Airway epithelial cell (primary cell): ENCODE measurements around the gene ASB16. TPM values are rescaled to one million over a fixed set of nuclear protein-coding genes. Genes with fewer than 3 reads are reported as not detected.

Source experiments
- total RNA-seq: library from RNA; depleted of rRNA; stranded (reverse); fragments of >200 nt; gene quantifications from 2 replicates; pipeline ENCODE4 v1.2.3, GENCODE V29; 2015

The ASB16 gene, protein sequence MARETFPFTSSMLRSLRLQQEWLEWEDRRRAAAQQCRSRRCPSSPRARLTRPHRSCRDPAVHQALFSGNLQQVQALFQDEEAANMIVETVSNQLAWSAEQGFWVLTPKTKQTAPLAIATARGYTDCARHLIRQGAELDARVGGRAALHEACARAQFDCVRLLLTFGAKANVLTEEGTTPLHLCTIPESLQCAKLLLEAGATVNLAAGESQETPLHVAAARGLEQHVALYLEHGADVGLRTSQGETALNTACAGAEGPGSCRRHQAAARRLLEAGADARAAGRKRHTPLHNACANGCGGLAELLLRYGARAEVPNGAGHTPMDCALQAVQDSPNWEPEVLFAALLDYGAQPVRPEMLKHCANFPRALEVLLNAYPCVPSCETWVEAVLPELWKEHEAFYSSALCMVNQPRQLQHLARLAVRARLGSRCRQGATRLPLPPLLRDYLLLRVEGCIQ
- not detected in 2 replicates for total RNA-seq

GRCh38 chr17:44170499-44171201 lies at the start of gene ASB16:
TSS of gene ASB16 (plus strand) at chr17:44170704. CDS start at chr17:44170790, 86 bp downstream.

GRCh38 chr17:44123356-44124117 lies 47.0 kb upstream of the ASB16 start, which contains the start of gene HDAC5:
TSS of gene HDAC5 (minus strand) at chr17:44123641. CDS start at chr17:44117515, 6,126 bp downstream.

DNA sequence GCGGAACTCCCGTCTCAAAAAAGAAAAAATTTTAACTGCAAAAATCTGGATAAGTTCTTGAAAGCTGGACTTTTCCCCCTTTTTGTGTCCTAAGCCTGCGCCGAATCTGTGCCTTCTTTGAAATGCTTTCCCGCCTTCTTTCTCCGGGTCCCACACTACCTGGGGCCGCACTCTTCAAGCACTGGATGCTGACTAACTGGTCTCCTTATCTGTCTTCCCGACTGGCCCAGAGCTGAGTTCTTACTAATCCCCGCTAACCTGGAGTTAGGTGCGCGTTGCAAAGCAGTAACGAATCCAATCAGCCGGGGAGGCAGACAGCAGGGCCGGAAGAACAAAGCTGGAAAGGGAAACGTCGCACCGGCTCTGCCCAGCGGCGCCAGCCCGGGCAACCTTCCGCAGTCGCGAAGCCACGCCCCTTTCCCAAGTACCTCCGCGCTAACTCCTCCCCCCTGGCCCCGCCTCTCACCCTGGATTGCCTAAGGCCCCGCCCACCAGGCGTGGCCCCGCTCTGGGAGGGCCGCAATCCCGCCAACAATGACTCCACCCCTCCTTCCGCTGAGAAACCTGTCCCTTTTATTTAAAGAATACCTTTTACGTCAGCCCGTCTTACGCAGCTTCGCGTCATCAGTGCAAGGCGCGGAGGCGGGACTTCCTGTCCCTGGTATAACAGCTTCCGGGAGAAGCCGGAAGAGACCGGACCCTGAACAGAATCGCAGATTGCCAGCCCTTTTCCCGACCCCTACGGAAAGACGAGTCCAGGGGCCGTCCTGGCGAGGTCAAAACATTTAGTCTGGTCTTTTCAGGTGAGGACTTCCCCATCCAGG lies 16.0 kb downstream of the ASB16 start, which contains the start of gene TMUB2:
TSS of gene TMUB2 (plus strand) at position 666 of the 824 bp plus-strand sequence. CDS start 737 bp downstream, outside the sequence.

DNA sequence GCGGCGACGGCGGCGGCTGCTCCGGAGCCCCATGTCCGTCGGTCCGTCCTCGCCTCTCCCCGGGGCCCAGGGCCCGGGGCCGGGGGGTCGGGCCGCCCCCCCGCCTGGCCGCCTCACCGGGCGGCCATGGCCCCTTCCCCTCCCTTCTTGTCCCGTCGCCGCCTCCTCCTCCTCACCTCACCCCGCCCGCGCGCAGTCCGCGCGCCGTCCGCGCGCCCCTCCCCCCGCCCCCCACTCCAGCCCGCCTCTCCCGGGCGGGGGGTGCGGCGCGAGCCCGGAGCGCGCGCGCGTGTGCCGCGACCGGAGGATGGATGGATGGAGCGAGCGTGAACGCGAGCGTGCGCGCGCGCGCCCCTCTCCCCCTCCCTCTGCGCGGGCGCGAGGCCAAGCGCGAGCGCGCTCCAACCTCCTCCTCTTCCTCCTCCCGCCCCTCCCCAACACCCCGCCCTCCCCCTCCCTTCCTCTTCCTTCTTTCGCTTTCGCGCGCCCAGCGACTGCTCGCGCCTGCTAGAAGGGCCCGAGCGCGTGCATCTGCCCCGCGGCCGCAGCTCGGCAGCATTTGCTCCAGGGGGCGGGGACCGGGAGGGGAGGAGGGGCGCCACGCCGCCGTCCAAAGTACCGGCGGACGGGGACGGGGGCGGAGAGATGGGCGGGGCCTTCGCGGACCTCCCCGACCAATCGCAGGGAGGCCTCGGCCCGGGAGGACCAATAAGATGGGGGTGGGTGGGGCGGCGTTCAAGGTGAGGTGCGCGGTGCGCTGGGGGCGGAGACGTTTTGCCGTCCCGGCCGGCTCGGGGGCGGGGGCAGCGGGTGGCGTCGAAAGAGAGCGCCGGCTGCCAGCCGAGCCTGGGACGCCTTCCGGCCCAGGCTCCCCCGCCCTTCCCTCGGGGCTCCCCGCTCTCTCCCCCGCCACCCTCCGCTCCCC lies 29.3 kb downstream of the ASB16 start, which contains the start of gene ATXN7L3:
TSS of gene ATXN7L3 (minus strand) at position 332 of the 925 bp plus-strand sequence. CDS start 1,814 bp downstream, outside the sequence.

GRCh38 chr17:44219616-44220212 lies 49.2 kb downstream of the ASB16 start, which contains the start of gene UBTF:
TSS of gene UBTF (minus strand) at chr17:44219675. CDS start at chr17:44218229, 1,446 bp downstream.

Other genes with a start within 250 kb of the ASB16 start
- not detected in 2 replicates for gene PPY, start 228.2 kb upstream of the ASB16 start, total RNA-seq
- not detected in 2 replicates for gene PYY, start 216.8 kb upstream of the ASB16 start, total RNA-seq
- gene NAGS, start 166.1 kb upstream of the ASB16 start, total RNA-seq: 6.2 and 10.6 TPM in 2 replicates
- gene TMEM101, start 155.7 kb upstream of the ASB16 start, total RNA-seq: 51.8 and 70.0 TPM in 2 replicates
- gene LSM12, start 104.0 kb upstream of the ASB16 start, total RNA-seq: 42.0 and 66.4 TPM in 2 replicates
- gene G6PC3, start 100.0 kb upstream of the ASB16 start, total RNA-seq: 35.4 and 50.6 TPM in 2 replicates
- gene HDAC5, start 47.1 kb upstream of the ASB16 start, total RNA-seq: 35.1 and 54.8 TPM in 2 replicates
- gene HROB, start 28.8 kb upstream of the ASB16 start, total RNA-seq: 5.0 and 9.4 TPM in 2 replicates
- 19.0 and 28.1 TPM in 2 replicates for gene TMUB2, start 16.3 kb downstream of the ASB16 start, total RNA-seq
- 34.2 and 53.6 TPM in 2 replicates for gene ATXN7L3, start 29.2 kb downstream of the ASB16 start, total RNA-seq
- 41.1 and 42.3 TPM in 2 replicates for gene UBTF, start 49.0 kb downstream of the ASB16 start, total RNA-seq
- gene SLC4A1, start 97.4 kb downstream of the ASB16 start, total RNA-seq: not detected in 2 replicates
- 0.92 and 4.3 TPM in 2 replicates for gene RUNDC3A, start 137.9 kb downstream of the ASB16 start, total RNA-seq
- gene SLC25A39, start 154.1 kb downstream of the ASB16 start, total RNA-seq: 203 and 225 TPM in 2 replicates
- 475 and 574 TPM in 2 replicates for gene GRN, start 174.6 kb downstream of the ASB16 start, total RNA-seq
- 4.2 and 5.6 TPM in 2 replicates for gene FAM171A2, start 193.1 kb downstream of the ASB16 start, total RNA-seq
- 0.07 TPM in 1 of 2 replicates, not detected in the other for gene ITGA2B, start 218.9 kb downstream of the ASB16 start, total RNA-seq